AG04450 (cell line): Measurements from ENCODE around the gene ONECUT3. TPM values are rescaled to one million over a fixed set of nuclear protein-coding genes. Genes with fewer than 3 reads are reported as not detected.

Experiments used
- CTCF ChIA-PET: fragments of 300-600, 350-600 bp; formaldehyde crosslinking; extraction: SDS; loops from one replicate; lab custom pipeline; 2022; ENCODE audit warnings: antibody characterized with exemption, inconsistent platforms; lab: Charles Lee
- POLR2A ChIA-PET: fragments of 350-600 bp; formaldehyde crosslinking; extraction: SDS; loops from one replicate; lab custom pipeline; 2021; ENCODE audit warnings: antibody characterized with exemption, inconsistent platforms; lab: Yijun Ruan, JAX
- DNase-seq: peaks from one replicate; pipeline ENCODE4 v3.0.0-alpha.2; 2011; ENCODE audit warnings: low read depth, low spot score
- H3K27ac ChIP-seq: one replicate; pipeline ENCODE4 v1.5.1; 2012; ENCODE audit warnings: low read depth, low read length, control low read depth
- H3K27me3 ChIP-seq: one replicate; pipeline ENCODE4 v1.6.0; 2012; ENCODE audit warnings: low read length; ENCODE audit not compliant: control insufficient read depth, insufficient read depth
- H3K4me3 ChIP-seq: 2 replicates; pipeline ENCODE4 v1.5.1; 2011; ENCODE audit warnings: mild to moderate bottlenecking, low read depth, low read length, control low read depth
- H3K9me3 ChIP-seq: 2 replicates; pipeline ENCODE4 v1.5.1; 2012; ENCODE audit warnings: low read length; ENCODE audit not compliant: control insufficient read depth, insufficient read depth
- CTCF ChIP-seq: IDR thresholded peaks from 2 replicates; pipeline ENCODE4 v1.5.1; 2011; ENCODE audit warnings: low read depth, low read length, control low read depth, inconsistent platforms
- polyA plus RNA-seq: library from polyadenylated mRNA; depleted of rRNA; stranded (reverse); fragments of >200 nt; gene quantifications from 2 replicates; pipeline ENCODE4 v1.2.3, GENCODE V29; 2011

The ONECUT3 gene
- polyA plus RNA-seq, 1 experiment, result not detected

- DNase-seq, result no peak
- no peak for TF ChIP-seq CTCF
- POLR2A ChIA-PET, result interaction anchor here (0.6 to 1.3 kb wide), 4 partner anchors 11 to 336 kb away, joined by 3 to 9 read pairs (median 6); partner anchors contain the start of gene REEP6
- CTCF ChIA-PET, result interaction anchor here (0.6 to 5.4 kb wide), 27 partner anchors 10 to 390 kb away, joined by 3 to 68 read pairs (median 5); partner anchors contain the start of gene MBD3
- H3K27me3 ChIP-seq, result no peaks in the 10 kb centered on the region
- H3K27ac ChIP-seq, result no peak overlapping the region
- no peak overlapping the region for H3K4me3 ChIP-seq
- peaks cover 4% of the 10 kb centered on the region; the same call in 1 of the 2 replicates for H3K9me3 ChIP-seq
Measured at GRCh38 chr19:1826557-1827521, 73.5 kb downstream of the ONECUT3 start.

- Histone ChIP-seq H3K27me3 (no peaks in the 10 kb centered on the region), H3K4me3 (no peak overlapping the region), H3K9me3 (peaks cover 4% of the 10 kb centered on the region; the same call in 1 of the 2 replicates), H3K27ac (no peak overlapping the region)
- ChIA-PET CTCF (interaction anchor here (0.5 to 5.4 kb wide), 6 partner anchors 9 to 282 kb away, joined by 3 to 68 read pairs (median 9); no protein-coding TSS in a partner anchor), POLR2A (no interaction called here)
- TF ChIP-seq CTCF, result no peak
- DNase-seq, result no peak
Measured at GRCh38 chr19:1827566-1828278, 74.4 kb downstream of the ONECUT3 start.

GRCh38 chr19:1828279-1829238 lies 75.3 kb downstream of the ONECUT3 start:
- H3K9me3 ChIP-seq, result peaks cover 4% of the 10 kb centered on the region; the same call in 1 of the 2 replicates
- ChIA-PET CTCF (interaction anchor here (0.5 to 5.4 kb wide), 3 partner anchors 8 to 282 kb away, joined by 4 to 68 read pairs (median 5); no protein-coding TSS in a partner anchor), POLR2A (no interaction called here)
- no peaks in the 10 kb centered on the region for H3K27me3 ChIP-seq
- TF ChIP-seq CTCF, result no peak
- H3K4me3 ChIP-seq, result no peak overlapping the region
- H3K27ac ChIP-seq, result no peak overlapping the region
- DNase-seq, result no peak

GRCh38 chr19:1829958-1830357 lies 76.7 kb downstream of the ONECUT3 start:
- TF ChIP-seq CTCF, result no peak
- Histone ChIP-seq H3K4me3 (no peak overlapping the region), H3K27ac (no peak overlapping the region), H3K27me3 (no peaks in the 10 kb centered on the region), H3K9me3 (peaks cover 4% of the 10 kb centered on the region; the same call in 1 of the 2 replicates)
- ChIA-PET POLR2A (no interaction called here), CTCF (interaction anchor here (1.1 to 5.4 kb wide), 2 partner anchors 7 to 20 kb away, joined by 5 to 68 read pairs; no protein-coding TSS in a partner anchor)
- DNase-seq, result no peak
